H1 (cell line): ENCODE measurements around the gene SOX6. TPM values are rescaled to one million over a fixed set of nuclear protein-coding genes. Genes with fewer than 3 reads are reported as not detected.

Experiments
- CTCF ChIA-PET: fragments of 300-600 bp; sonication (Branson Sonifier 250); formaldehyde crosslinking; loops from one replicate; lab custom pipeline; 2021; ENCODE audit not compliant: partially characterized antibody; lab: Charles Lee
- POLR2A ChIA-PET: fragments of 300-600 bp; sonication (Branson Sonifier 250); formaldehyde crosslinking; loops from one replicate; lab custom pipeline; 2021; ENCODE audit warnings: inconsistent platforms; ENCODE audit not compliant: partially characterized antibody; lab: Charles Lee
- DNase-seq, 2 experiments: peaks; one replicate each; pipeline versions ENCODE4 v3.0.0 to v3.0.0-alpha.2; 2010 to 2022; ENCODE audit warnings: low spot score in 2 of 2, low read depth in 1 of 2, mixed read lengths in 1 of 2
- FAIRE-seq: peaks from 2 replicates; lab custom pipeline; 2011; peaks lifted over from hg19 to GRCh38; lab: Jason Lieb, UNC
- H2AFZ ChIP-seq: 2 replicates; pipeline ENCODE4 v1.8.1; 2012; ENCODE audit warnings: low read length, inconsistent platforms
- H2AK5ac ChIP-seq: 2 replicates; pipeline ENCODE4 v1.6.1; 2013; ENCODE audit warnings: low read depth, low read length
- H2BK120ac ChIP-seq: replicated peaks from 2 replicates; pipeline ENCODE3; 2013; ENCODE audit warnings: low read depth, low read length, inconsistent platforms
- H2BK12ac ChIP-seq: 2 replicates; pipeline ENCODE4 v1.6.1; 2013; ENCODE audit warnings: low read depth, low read length
- H2BK15ac ChIP-seq: 2 replicates; pipeline ENCODE4 v1.6.1; 2013; ENCODE audit warnings: low read length
- H2BK20ac ChIP-seq: 2 replicates; pipeline ENCODE4 v1.6.1; 2013; ENCODE audit warnings: low read length
- H2BK5ac ChIP-seq: 2 replicates; pipeline ENCODE4 v1.6.1; 2013; ENCODE audit warnings: low read depth, low read length
- H3K14ac ChIP-seq: 2 replicates; pipeline ENCODE4 v1.6.1; 2013; ENCODE audit warnings: inconsistent platforms; ENCODE audit not compliant: insufficient read length
- H3K18ac ChIP-seq: 2 replicates; pipeline ENCODE4 v1.6.1; 2013; ENCODE audit warnings: low read length; ENCODE audit errors: extremely low read depth
- H3K23ac ChIP-seq: 2 replicates; pipeline ENCODE4 v1.6.1; 2013; ENCODE audit warnings: inconsistent platforms; ENCODE audit not compliant: insufficient read length
- H3K23me2 ChIP-seq: 2 replicates; pipeline ENCODE4 v1.6.1; 2013; ENCODE audit warnings: low read depth, low read length
- H3K27ac ChIP-seq: 2 replicates; pipeline ENCODE4 v1.6.1; 2011; ENCODE audit warnings: low read depth, low read length, inconsistent platforms
- H3K27me3 ChIP-seq, 4 experiments: replicated peaks in 1 of 4; 1 replicate in 1 of 4; 2 replicates in 3 of 4; pipeline versions ENCODE4 v1.6.1 to v1.8.1; 2011 to 2013; ENCODE audit warnings: low read length in 3 of 4, mild to moderate bottlenecking in 3 of 4, inconsistent platforms in 2 of 4, mixed read lengths in 2 of 4, moderate library complexity in 1 of 4; ENCODE audit not compliant: control insufficient read depth in 3 of 4, insufficient read depth in 3 of 4; ENCODE audit errors: extremely low read depth in 1 of 4
- H3K36me3 ChIP-seq, 4 experiments: 2 replicates each; pipeline versions ENCODE4 v1.6.1 to v1.8.1; 2011 to 2013; ENCODE audit warnings: mild to moderate bottlenecking in 4 of 4, low read length in 3 of 4, moderate library complexity in 2 of 4, control low read depth in 1 of 4, inconsistent platforms in 1 of 4; ENCODE audit not compliant: insufficient read depth in 4 of 4, control insufficient read depth in 2 of 4
- H3K4ac ChIP-seq: replicated peaks from 2 replicates; pipeline ENCODE3; 2013; ENCODE audit warnings: low read length, low read depth, mixed read lengths, inconsistent platforms; ENCODE audit not compliant: insufficient read length
- H3K4me1 ChIP-seq, 4 experiments: replicated peaks in 1 of 4; 1 replicate in 1 of 4; 2 replicates in 3 of 4; pipeline versions ENCODE4 v1.6.1 to v1.8.1; 2011 to 2013; ENCODE audit warnings: low read length in 3 of 4, inconsistent platforms in 2 of 4, mixed read lengths in 1 of 4; ENCODE audit not compliant: insufficient read depth in 4 of 4, control insufficient read depth in 3 of 4
- H3K4me2 ChIP-seq, 2 experiments: 2 replicates each; pipeline versions ENCODE4 v1.6.1 to v1.8.1; 2011 to 2013; ENCODE audit warnings: low read depth in 2 of 2, low read length in 2 of 2, control low read depth in 1 of 2, inconsistent platforms in 1 of 2, mild to moderate bottlenecking in 1 of 2; ENCODE audit not compliant: insufficient read depth in 1 of 2
- H3K4me3 ChIP-seq, 4 experiments: fragments of 200-600, 300-600 bp in 1 of 4; sonication (generic), shearing (Covaris generic), sonication (Bioruptor Twin) in 1 of 4; 2 replicates each; pipeline versions ENCODE4 v1.5.1 to v1.8.1; 2011 to 2016; ENCODE audit warnings: low read length in 4 of 4, low read depth in 3 of 4, control low read depth in 2 of 4, inconsistent platforms in 2 of 4, mild to moderate bottlenecking in 2 of 4, mixed read lengths in 1 of 4, moderate library complexity in 1 of 4; ENCODE audit not compliant: insufficient read depth in 2 of 4; ENCODE audit errors: extremely low read depth in 1 of 4
- H3K56ac ChIP-seq: replicated peaks from 2 replicates; pipeline ENCODE3; 2013; ENCODE audit warnings: low read depth, mild to moderate bottlenecking, mixed read lengths, low read length, inconsistent platforms; ENCODE audit not compliant: insufficient read length
- H3K79me1 ChIP-seq: 2 replicates; pipeline ENCODE4 v1.6.1; 2013; ENCODE audit warnings: low read depth, low read length, control low read depth
- H3K79me2 ChIP-seq, 2 experiments: 2 replicates each; pipeline versions ENCODE4 v1.6.1 to v1.8.1; 2012 to 2013; ENCODE audit warnings: low read length in 2 of 2, mild to moderate bottlenecking in 2 of 2, inconsistent platforms in 1 of 2; ENCODE audit not compliant: insufficient read depth in 2 of 2, control insufficient read depth in 1 of 2
- H3K9ac ChIP-seq, 4 experiments: replicated peaks in 1 of 4; 1 replicate in 1 of 4; 2 replicates in 3 of 4; pipeline versions ENCODE4 v1.6.1 to v1.8.1; 2011 to 2013; ENCODE audit warnings: low read depth in 3 of 4, low read length in 3 of 4, control low read depth in 2 of 4, mild to moderate bottlenecking in 2 of 4, moderate library complexity in 2 of 4, inconsistent platforms in 1 of 4; ENCODE audit errors: extremely low read depth in 1 of 4
- H3K9me3 ChIP-seq, 2 experiments: 2 replicates each; pipeline versions ENCODE4 v1.6.1 to v1.8.1; 2012 to 2013; ENCODE audit warnings: mild to moderate bottlenecking in 2 of 2, moderate library complexity in 2 of 2, control low read depth in 1 of 2, inconsistent platforms in 1 of 2, low read depth in 1 of 2, low read length in 1 of 2, mixed read lengths in 1 of 2; ENCODE audit not compliant: insufficient read depth in 2 of 2
- H4K20me1 ChIP-seq, 2 experiments: replicated peaks in 1 of 2; 2 replicates each; pipeline versions ENCODE3 to v1.8.1; 2011 to 2013; ENCODE audit warnings: inconsistent platforms in 2 of 2, low read length in 2 of 2, mild to moderate bottlenecking in 1 of 2; ENCODE audit not compliant: insufficient read depth in 2 of 2, control insufficient read depth in 1 of 2
- H4K5ac ChIP-seq: 2 replicates; pipeline ENCODE4 v1.6.1; 2013; ENCODE audit warnings: low read length, low read depth, mixed read lengths, inconsistent platforms; ENCODE audit not compliant: insufficient read length
- H4K8ac ChIP-seq: 2 replicates; pipeline ENCODE4 v1.8.0; 2013; ENCODE audit warnings: mild to moderate bottlenecking, moderate library complexity, low read length, inconsistent platforms; ENCODE audit not compliant: insufficient read depth; ENCODE audit errors: extremely low read depth
- H4K91ac ChIP-seq: replicated peaks from 2 replicates; pipeline ENCODE3; 2013; ENCODE audit warnings: low read length, mixed read lengths, inconsistent platforms; ENCODE audit not compliant: insufficient read length
- ASH2L ChIP-seq: fragments of 200-600, 300-600 bp; sonication (generic); IDR thresholded peaks from one replicate; pipeline ENCODE4 v1.7.1; 2017; ENCODE audit warnings: low read length
- CBX5 ChIP-seq: fragments of 300-800, 300-1000 bp; sonication (generic); IDR thresholded peaks from 2 replicates; pipeline ENCODE4 v1.7.1; 2016; ENCODE audit warnings: antibody characterized with exemption, low read length, low read depth
- CEBPB ChIP-seq: IDR thresholded peaks from 2 replicates; pipeline ENCODE4 v1.6.1; 2012; ENCODE audit warnings: low read depth, low read length
- CHD1 ChIP-seq: IDR thresholded peaks from 2 replicates; pipeline ENCODE4 v1.6.1; 2012; ENCODE audit warnings: low read depth, low read length, improper control_type of control experiment
- CREB1 ChIP-seq: IDR thresholded peaks from 2 replicates; pipeline ENCODE4 v1.6.1; 2012; ENCODE audit warnings: inconsistent platforms
- EZH2 ChIP-seq: fragments of 200-600 bp; sonication (generic); IDR thresholded peaks from 2 replicates; pipeline ENCODE4 v1.7.1; 2012; ENCODE audit warnings: low read depth, mild to moderate bottlenecking, moderate library complexity, low read length, inconsistent platforms; ENCODE audit not compliant: severe bottlenecking
- FOSL1 ChIP-seq: IDR thresholded peaks from 2 replicates; pipeline ENCODE4 v1.6.1; 2011; ENCODE audit warnings: mild to moderate bottlenecking, low read depth, low read length, moderate library complexity; ENCODE audit not compliant: insufficient read depth
- GABPA ChIP-seq: IDR thresholded peaks from 2 replicates; pipeline ENCODE4 v1.6.1; 2011; ENCODE audit warnings: mild to moderate bottlenecking, low read length, moderate library complexity, borderline replicate concordance; ENCODE audit not compliant: insufficient read depth
- JUN ChIP-seq: IDR thresholded peaks from 2 replicates; pipeline ENCODE4 v1.6.1; 2011; ENCODE audit warnings: low read depth, mild to moderate bottlenecking, improper control_type of control experiment, low read length
- KDM5A ChIP-seq: fragments of 200-600 bp; IDR thresholded peaks from 2 replicates; pipeline ENCODE4 v1.7.1; 2012; ENCODE audit warnings: mild to moderate bottlenecking, low read length, inconsistent platforms, mixed read lengths
- NANOG ChIP-seq: IDR thresholded peaks from 2 replicates; pipeline ENCODE4 v1.6.1; 2011; ENCODE audit warnings: low read length, low read depth, mild to moderate bottlenecking, inconsistent platforms; ENCODE audit not compliant: insufficient read depth, poor library complexity, severe bottlenecking
- SIN3A ChIP-seq, 2 experiments: IDR thresholded peaks in 1 of 2; conservative IDR thresholded peaks in 1 of 2; 2 replicates each; pipeline ENCODE4 v1.6.1; 2011 to 2012; ENCODE audit warnings: low read length in 2 of 2, improper control_type of control experiment in 1 of 2, low read depth in 1 of 2, mild to moderate bottlenecking in 1 of 2
- SRF ChIP-seq: IDR thresholded peaks from 2 replicates; pipeline ENCODE4 v1.6.1; 2011; ENCODE audit warnings: mild to moderate bottlenecking, low read depth, low read length, moderate library complexity
- SUZ12 ChIP-seq: fragments of 200-600 bp; sonication (generic); IDR thresholded peaks from 2 replicates; pipeline ENCODE4 v1.6.1; 2012; ENCODE audit warnings: mild to moderate bottlenecking, inconsistent platforms, low read length, moderate library complexity, mixed read lengths
- YY1 ChIP-seq: IDR thresholded peaks from 2 replicates; pipeline ENCODE4 v1.6.1; 2011; ENCODE audit warnings: low read depth, mild to moderate bottlenecking, low read length
- ZNF274 ChIP-seq: IDR thresholded peaks from 2 replicates; pipeline ENCODE4 v1.7.0; 2012; ENCODE audit warnings: low read length, borderline replicate concordance; ENCODE audit errors: extremely low read depth
- WGBS, 2 experiments: shearing (Covaris generic) in 1 of 2; methylation state at CpG; one replicate each; pipeline versions ENCODE4 v1.1.6 to v1.1.7; 2013 to 2015; ENCODE audit warnings: low lambda C conversion rate in 2 of 2, mixed read lengths in 2 of 2, inconsistent platforms in 1 of 2, low coverage in 1 of 2, missing lambda C conversion rate in 1 of 2; ENCODE audit not compliant: insufficient replicate concordance in 2 of 2, insufficient coverage in 1 of 2, insufficient read length in 1 of 2; ENCODE audit errors: extremely low coverage in 1 of 2, missing lambda C conversion rate in 1 of 2; 5-methylcytosine and 5-hydroxymethylcytosine counted together
- polyA plus RNA-seq, 7 experiments: library from polyadenylated mRNA; depleted of rRNA in 3 of 7; stranded (reverse) in 5 of 7; unstranded in 2 of 7; fragments of >200 nt in 5 of 7; fragments of 200-250 nt in 2 of 7; gene quantifications; 1 replicate in 5 of 7; 2 replicates in 1 of 7; 4 replicates in 1 of 7; pipeline versions ENCODE4 v1.2.1 to v1.2.3, GENCODE V29; 2011 to 2013; ENCODE audit warnings: missing spikeins in 2 of 7, mixed read lengths in 2 of 7
- total RNA-seq: library from RNA; stranded (reverse); fragmentation: NEBNext Ultra II Directional; extraction: Animal tissue kit (Norgen Biotek cat#: 25700); gene quantifications from 2 replicates; pipeline ENCODE4 v1.2.1, GENCODE V29; 2021

SOX6 gene
- total and polyA plus RNA-seq, 2 of the 8 experiments (the other 6 are each of a cell fraction or from before 2014, with no cell fraction given), result 0.09 TPM; not detected in 1

- no peak overlapping the region for H3K4me3 ChIP-seq
- no peak overlapping the region for H3K4ac ChIP-seq
- H2BK5ac ChIP-seq, result no peak overlapping the region
- H3K14ac ChIP-seq, result no peak overlapping the region
- no peak overlapping the region for H3K18ac ChIP-seq
- H4K91ac ChIP-seq, result no peak overlapping the region
- ChIA-PET POLR2A (no interaction called here), CTCF (no interaction called here)
- H3K56ac ChIP-seq, result no peak overlapping the region
- TF ChIP-seq CHD1 (no peak), NANOG (no peak), CBX5 (no peak), YY1 (no peak), SUZ12 (no peak), JUN (no peak), SRF (no peak), ASH2L (no peak), CREB1 (no peak), SIN3A (conservative IDR thresholded peaks at IDR 0.05 in 1 of 2, IDR thresholded peaks at IDR 0.05 in 1 of 2; ENCODE audit: low read depth in 1 of 2, low read length in 2 of 2) (no peak), ZNF274 (no peak), GABPA (no peak), KDM5A (no peak), CEBPB (no peak), EZH2 (no peak), FOSL1 (no peak)
- FAIRE-seq (no peak), DNase-seq (no peak)
- H2BK12ac ChIP-seq, result no peak overlapping the region
- H3K23me2 ChIP-seq, result no peaks in the 10 kb centered on the region
- H4K20me1 ChIP-seq, result no peaks in the 10 kb centered on the region
- H3K9me3 ChIP-seq, result no peaks in the 10 kb centered on the region
- H3K79me2 ChIP-seq, result no peaks in the 10 kb centered on the region
- H2AK5ac ChIP-seq, result no peak overlapping the region
- H4K5ac ChIP-seq, result no peak overlapping the region
- no peaks in the 10 kb centered on the region for H3K27me3 ChIP-seq
- 89% methylated on average over 3 of the region's 3 CpGs; no CpG with 5 or more reads in 1 of the 2 experiments for WGBS, 2 experiments
- no peak overlapping the region for H2BK20ac ChIP-seq
- no peak overlapping the region for H3K23ac ChIP-seq
- H3K4me1 ChIP-seq, result no peaks in the 10 kb centered on the region
- H2BK120ac ChIP-seq, result no peak overlapping the region
- no peak overlapping the region for H3K27ac ChIP-seq
- no peaks in the 10 kb centered on the region for H3K79me1 ChIP-seq
- no peaks in the 10 kb centered on the region for H3K36me3 ChIP-seq
- H3K4me2 ChIP-seq, result no peak overlapping the region
- H2AFZ ChIP-seq, result no peak overlapping the region
- no peak overlapping the region for H3K9ac ChIP-seq
- no peak overlapping the region for H2BK15ac ChIP-seq
- H4K8ac ChIP-seq, result no peak overlapping the region
Measured at GRCh38 chr11:16341853-16342252, 14.5 kb downstream of the SOX6 start.
